NCI-H82 (cell line): ENCODE measurements around the gene ZNF514.
A peak's percentile ranks its signal among the peaks of the same experiment; 100 is the strongest.

ENCODE experiments used
- DNase-seq: peaks from one replicate; lab custom pipeline; 2025; lab: John Stamatoyannopoulos, UW

ZNF514 gene

DNA sequence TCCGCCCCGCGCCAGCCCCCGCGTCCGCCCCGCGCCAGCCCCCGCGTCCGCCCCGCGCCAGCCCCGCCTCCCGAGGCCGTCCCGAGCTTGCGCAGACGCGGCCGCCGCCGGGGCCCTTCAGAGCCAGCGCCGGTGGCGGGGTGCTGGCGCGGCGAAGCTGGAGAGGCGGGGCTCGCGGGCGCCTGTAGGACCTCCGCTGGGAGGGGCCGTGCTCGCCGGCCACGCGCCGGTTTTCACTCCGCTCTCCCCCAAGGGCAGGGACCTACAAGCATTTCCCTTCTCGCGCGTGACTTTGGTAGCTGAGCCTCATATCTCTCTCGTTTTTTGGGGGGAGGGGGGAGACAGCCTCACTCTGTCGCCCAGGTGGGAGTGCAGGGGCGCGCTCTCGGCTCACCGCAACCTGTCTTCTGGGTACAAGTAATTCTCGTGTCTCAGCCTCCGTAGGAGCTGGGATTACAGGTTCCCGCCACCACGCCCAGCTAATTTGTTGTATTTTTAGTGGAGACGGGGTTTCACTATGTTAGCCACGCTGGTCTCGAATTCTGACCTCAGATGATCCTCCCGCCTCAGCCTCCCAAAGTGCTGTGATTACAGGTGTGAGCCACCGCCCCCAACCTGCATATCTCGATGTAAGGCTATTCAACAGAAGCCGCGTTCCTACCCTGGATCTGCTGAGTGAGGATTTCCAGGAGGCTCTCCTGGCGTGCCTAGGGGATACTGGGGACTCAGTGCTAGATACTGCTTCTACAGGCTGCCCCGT is at the start of gene ZNF514:
Gene ZNF514, minus strand, starts transcription at position 159 of the 760 bp plus-strand sequence. CDS start 6,595 bp downstream, outside the sequence.
- peak; percentile 85 for DNase-seq

DNA sequence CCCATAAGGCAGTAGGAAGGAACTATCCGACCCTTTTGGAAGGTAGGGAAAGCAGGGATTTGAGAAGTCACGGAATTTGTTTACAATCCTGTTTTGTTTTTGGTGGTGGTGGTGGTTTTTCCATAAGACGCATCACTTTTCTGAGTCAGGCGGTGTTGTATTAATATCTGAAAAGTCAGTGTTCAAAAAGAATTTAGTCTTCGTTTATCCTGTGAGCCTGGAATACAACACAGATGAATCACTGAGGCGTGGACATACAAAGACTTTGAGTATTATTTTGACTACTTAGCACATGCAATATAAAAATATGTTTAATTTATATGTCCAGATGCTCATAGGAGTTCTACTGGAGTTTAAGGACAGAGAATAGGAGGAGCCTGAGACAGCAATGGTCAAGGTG is 48.5 kb upstream of the ZNF514 start:
- peak; percentile 9 for DNase-seq

DNA sequence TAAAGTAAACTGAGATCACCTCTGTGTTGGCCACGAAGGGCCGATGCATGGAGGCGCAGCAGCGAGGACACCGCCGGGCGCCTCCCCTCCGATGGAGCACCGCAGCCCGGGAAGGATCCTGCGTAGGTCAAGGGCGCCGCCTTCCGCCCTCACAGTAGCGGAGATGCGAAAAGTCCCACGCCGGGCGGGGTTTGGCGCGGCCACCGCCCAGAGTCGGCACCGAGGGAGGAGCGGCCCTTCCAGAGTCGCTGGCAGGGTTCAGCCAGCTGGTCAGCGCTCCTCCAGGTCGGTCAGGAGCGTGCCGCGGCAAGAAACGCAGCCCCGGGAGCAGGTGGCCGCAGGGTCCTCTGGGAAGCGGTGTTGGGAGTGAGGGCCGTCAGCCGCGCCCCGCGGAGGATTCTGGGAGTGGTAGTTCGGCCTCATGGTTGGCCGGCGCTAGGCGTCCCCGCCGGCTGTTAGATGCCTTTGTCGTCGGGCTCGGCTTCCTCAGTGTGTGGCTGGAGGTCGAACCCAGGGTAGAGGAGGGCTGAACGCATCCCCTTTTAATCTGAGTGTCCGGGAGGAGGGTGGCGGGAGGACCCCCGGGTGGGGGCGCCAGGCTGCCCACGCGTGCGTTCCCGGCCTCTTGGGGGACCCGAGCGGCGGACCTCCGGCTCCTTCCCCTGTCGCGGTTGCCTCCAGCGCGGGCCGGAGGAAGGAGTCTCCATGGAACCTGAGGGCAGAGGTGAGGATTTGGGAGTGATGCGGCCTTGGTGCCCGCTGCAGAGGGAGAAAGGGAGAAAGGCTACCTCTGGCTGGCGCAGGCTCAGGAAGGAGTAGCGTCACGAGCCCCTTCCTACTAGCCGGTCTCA is 47.7 kb upstream of the ZNF514 start, which contains the start of gene ZNF892:
Gene ZNF892, plus strand, starts transcription at position 411 of the 851 bp plus-strand sequence. Its CDS starts 295 bp downstream, at position 706.
- DNase-seq, result peak; percentile 97

DNA sequence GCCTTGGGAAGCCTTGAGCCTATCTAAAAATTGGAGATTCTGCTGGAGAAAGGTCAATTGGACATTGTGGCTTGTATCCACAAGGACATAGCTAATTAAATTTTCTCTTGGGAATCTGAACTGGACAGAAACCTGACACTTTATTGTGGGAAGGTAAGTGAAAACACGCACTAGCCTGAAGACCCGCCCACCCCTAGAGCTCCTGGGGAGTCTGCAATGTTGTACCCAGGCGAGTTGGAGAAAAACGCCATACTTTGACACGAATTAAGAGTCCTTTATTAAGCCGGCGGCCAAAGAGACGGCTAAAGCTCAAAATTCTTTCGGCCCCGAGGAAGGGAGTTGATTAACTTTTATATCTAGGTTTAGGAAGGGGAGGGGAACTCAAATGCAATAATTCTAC is 46.4 kb upstream of the ZNF514 start:
- DNase-seq, result no peak

DNA sequence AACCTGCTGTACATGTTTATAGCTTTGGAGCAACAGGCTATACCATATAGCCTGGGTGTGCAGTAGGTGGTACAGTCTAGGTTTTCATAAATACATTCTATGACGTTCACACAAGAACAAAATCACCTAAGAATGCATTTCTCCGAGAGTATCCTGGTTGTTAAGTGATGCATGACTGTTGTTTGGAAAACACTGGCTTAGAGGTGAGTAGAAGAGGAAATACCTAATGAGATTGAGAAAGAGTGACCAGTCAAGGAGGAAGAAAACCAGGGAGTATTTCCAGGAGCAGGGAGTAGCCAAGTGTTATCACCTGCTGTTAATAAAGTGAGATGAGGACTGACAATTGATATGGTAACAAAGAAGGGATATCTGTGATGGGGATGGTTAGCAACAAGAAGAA is 44.7 kb upstream of the ZNF514 start:
- DNase-seq, result no peak

DNA sequence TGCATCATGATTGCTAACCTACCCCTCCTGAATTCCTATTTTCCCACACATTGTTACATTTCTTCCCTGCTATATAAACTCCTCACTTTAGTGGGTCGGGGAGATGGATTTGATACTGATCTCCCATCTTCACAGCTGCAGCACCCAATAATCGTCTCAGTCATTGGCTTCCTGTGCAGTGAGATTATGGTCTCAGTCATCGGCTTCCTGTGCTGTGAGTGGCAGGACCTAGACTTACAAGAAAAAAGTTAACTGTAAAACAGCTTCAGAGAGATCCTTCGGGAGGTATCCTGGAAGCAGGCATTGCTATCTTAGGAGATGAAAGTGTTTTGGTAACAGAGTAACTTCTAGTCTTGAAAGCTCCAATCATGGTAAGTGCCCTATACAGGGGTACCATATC is 44.3 kb upstream of the ZNF514 start:
- DNase-seq, result no peak

DNA sequence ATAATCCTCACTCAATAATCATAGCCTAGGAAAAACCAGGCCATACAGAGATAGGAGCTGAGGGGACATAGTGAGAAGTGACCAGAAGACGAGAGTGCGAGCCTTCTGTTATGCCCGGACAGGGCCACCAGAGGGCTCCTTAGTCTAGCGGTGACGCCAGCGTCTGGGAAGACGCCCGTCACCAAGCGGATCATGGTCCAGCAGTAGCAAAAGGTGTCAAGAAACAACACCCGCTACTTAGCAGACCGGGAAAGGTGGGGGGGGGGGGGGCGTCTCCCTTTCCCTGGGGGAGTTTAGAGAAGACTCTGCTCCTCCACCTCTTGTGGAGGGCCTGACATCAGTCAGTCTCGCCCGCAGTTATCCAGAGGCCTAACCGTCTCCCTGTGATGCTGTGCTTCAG is 33.3 kb upstream of the ZNF514 start:
- peak; percentile 59 for DNase-seq

DNA sequence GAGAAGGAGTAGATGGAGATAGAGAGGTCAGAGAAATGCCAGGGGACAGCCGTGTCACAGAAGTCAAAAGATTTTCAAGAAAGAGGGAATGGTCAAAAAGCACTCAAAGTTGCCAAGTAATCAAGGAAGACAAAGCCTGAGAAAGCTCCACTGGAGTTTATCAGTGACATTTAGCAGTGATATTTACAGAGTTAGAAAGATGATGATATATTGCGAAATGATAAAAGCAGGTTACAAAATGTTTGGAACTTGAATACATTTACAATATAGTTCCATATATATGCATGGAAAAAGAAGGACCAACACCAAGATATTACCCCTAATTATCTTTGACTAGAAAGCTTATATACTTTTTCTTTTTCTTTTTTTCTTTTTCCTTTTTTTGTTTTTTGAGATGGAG is 26.3 kb upstream of the ZNF514 start:
- DNase-seq, result no peak

DNA sequence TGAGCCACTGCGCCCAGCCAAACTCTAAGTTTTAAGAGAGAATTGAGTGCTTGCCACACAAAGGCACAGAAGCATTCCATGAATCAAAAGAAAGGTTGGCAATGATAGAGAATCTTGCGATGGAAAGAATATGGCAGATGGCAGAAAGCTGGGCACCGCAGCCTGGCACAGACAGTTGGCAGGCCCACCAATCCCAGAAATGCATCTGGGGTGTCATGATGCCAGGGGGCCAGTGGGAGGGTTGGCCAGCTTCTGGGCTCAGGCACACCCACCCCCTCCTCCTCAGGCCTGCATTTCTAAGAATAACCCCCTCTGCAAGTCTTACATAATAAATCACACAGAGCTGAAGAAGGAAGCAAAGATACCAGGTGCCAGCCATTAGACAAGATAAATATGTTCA is 25.5 kb upstream of the ZNF514 start:
- no peak for DNase-seq

DNA sequence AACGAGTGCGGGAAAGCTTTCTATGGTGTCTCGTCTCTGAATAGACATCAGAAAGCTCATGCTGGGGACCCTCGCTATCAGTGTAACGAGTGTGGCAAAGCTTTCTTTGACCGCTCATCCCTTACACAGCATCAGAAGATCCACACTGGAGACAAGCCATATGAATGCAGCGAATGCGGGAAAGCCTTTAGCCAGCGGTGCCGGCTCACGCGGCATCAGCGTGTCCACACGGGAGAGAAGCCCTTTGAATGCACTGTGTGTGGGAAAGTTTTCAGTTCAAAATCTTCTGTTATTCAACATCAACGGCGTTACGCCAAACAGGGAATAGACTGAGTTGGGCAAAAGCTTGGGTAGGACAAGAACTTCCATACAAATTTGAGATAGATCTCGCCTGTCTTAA is 22.1 kb upstream of the ZNF514 start:
- DNase-seq, result no peak

DNA sequence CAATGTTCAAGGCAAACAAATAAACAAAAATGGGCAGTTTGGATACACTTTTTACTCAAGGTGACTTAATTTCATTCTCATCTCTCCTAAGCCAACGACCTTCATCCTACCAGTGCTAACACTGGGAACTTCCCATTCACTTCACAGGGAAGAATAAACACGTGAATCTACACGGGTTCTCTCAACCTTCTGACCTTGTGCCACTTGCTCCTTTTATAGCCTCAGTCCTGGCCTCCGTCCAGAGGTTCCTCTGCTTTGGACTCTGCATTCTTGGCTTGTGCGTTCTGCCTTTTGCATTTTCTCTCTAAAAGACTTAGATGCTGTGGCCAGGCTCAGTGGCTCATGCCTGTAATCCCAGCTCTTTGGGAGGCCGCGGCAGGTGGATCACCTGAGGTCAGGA is 19.8 kb upstream of the ZNF514 start:
- DNase-seq, result no peak

DNA sequence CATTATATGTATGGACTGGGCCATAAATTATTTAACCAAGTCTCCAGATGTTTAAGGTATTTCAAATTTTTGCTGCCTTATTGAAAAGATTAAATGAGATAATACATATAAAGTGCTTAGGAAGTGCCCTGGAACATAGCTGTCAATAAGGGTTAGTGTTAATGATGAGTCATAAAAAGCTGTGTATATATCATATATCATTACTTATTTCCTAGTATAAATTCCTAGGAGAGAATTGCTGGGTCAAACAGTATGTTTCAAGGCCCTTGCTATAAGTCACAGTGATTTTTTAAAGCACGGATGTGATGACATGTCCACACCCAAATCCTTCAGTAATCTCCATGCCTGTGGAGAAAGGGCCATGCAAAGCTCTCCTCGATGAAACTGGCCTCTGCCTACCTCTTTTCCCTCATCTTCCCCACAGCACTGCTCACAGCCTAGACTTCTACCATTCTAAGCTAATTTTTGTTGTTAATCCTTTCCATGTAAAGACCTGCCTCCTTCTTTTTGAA is 14.4 kb upstream of the ZNF514 start:
- no peak for DNase-seq

DNA sequence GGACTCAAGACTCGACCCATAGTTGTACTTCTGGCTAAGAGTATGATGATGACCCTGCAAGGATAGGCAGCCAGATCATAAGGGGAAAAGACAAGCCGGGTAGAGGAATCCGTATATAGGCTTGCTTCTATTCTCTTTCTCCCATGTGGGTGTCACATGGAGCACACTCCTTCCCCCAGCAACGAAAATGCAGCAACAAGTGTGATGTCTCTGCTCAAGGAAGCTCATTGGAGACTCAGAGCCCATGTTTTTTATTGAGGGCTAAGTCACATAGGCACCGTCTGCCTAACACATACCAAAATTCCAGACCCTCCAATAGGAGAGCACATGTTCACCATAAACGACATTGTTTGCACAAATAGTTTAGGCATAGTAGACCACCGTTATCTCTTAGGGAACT is 12.3 kb upstream of the ZNF514 start:
- no peak for DNase-seq

DNA sequence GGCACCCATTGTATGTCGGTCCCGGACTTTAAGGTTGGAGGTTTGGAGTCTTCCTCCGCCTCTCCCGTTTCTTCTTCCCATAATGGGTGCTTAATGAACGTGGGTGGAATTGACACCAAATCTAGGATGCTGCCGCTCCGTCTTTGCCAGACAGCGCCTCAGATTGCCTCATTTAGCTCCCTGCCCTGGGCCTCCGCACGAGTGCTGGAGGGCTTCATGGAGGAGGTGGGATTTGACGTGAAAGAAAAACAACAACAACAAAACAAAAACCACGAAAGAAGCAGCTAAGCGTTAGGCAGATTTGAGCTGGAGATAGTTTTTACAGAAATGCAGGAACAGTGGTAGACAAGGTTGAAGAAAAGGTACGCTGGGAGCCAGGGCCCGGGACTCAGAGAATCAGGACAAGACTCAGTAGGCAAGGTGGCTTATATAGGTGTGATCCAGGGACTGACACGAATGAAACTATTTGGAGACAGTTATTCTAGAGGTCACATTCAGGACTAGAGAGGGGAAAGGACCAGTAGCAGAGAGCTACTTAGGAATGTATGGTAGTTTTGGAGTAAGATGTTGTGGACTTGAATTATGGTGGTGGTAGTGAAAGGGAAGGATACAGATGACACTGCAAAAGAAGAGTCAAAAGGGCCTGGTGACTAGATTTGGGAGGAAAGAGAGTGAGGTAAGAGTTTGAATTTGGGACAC is 6.6 kb upstream of the ZNF514 start:
- DNase-seq, result no peak

DNA sequence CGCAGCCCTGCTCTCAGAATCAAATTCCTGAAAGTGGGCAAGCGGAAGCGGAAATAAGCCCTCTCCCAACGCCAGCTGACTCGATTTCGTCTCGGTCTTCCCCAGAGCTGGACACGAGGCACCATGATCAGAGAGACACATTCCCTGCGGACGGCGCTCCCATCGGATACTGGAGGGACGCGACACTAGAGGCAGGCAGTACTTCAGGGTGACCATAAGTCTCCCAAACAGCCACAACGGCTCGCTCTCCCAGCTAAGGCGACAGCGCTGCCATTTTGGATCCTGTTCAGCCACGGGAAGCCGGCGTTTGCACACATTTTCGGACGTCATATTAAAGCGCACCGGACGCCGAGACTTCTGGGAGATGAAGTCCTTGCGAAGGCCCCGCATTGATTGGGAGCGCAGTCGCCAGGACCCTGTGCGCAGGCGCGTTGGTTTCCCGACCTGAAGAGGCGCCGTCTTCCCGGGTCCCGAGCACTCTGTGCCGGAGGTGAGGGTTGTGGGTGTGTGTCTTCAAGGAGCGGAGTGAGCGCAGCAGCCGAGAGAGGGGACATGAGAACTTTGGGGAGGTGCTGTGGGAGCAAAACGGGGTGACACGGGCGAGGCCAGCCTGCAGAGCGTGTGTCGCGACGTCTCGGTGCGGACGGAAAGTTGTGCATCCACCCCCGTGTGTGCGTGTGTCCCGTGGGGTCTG is 5.9 kb upstream of the ZNF514 start, which contains the start of gene ZNF2:
Gene ZNF2, plus strand, starts transcription at position 439 of the 694 bp plus-strand sequence. CDS start 10,418 bp downstream, outside the sequence.
- peak; percentile 99 for DNase-seq

DNA sequence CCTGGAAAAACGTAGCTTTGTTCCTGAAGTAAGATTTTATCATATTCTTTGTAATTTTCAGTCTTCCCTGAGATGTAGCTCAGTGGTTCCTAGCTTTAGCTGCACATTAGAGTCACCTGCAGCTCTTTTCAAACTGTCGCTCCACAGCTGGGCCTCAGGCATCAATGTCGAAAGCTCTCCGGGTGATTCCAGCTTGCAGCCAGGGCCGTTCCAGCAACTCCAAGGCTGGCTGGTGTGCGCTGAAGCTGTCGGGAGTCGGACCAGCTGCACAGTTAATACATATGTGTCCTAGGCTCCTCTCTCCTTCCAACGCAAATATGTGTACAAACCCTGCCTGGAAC is 5.4 kb upstream of the ZNF514 start:
- DNase-seq, result no peak

DNA sequence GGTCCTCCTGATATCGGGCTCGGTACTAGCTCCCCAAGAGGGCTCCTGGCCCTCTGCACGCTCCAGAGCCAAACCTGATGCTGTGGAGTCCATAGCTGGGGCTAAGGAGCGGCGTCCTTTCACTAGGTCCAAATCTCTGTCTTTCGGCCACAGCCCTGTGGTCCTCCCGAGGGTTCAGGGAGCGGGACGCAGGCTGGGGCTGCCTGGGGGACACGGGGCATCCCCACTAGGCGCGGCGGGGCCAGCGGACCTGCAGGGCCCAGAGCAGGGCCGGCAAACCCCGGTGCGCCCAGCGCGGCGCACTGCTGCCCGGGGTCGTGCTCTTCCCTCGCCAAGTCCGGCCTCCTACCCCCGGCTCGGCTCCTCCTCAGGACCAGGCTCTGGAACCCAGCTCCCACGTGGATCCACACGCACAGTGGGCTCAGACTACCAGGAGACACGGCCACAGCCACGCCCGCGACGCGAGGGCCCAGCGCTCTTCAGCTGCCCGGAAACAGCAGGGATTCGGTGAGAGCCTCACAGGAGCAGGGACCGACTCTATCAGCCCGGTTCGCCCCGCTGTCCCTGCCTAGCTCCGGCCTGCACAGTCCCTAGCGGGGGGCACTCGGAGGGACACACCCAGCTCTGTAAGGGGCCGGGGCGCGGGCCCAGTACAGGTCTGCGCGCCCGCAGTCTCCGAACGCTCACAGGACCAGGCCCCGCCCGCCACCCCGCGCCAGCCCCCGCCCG is 593 bp downstream of the ZNF514 start:
- DNase-seq, result peak; percentile 67

DNA sequence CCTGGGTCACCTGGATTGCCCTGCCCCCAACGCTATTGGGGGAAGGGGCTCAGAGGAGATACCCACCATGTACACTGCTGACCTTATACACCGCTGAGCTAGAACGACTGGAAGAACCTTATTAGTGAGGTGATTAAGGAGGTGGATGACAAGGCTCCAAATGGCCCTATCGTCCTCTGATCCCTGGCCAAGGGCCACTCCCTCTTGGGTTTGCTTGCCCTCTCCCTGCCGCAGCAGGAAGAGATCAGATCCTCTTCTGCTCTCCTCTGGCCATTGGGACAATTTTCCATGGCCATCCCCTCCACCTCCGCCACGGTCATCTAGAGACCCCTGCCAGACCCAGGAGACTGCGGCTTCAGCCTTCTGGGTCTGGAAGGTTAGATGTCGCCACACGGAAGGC is 1.2 kb downstream of the ZNF514 start:
- DNase-seq, result peak; percentile 38

DNA sequence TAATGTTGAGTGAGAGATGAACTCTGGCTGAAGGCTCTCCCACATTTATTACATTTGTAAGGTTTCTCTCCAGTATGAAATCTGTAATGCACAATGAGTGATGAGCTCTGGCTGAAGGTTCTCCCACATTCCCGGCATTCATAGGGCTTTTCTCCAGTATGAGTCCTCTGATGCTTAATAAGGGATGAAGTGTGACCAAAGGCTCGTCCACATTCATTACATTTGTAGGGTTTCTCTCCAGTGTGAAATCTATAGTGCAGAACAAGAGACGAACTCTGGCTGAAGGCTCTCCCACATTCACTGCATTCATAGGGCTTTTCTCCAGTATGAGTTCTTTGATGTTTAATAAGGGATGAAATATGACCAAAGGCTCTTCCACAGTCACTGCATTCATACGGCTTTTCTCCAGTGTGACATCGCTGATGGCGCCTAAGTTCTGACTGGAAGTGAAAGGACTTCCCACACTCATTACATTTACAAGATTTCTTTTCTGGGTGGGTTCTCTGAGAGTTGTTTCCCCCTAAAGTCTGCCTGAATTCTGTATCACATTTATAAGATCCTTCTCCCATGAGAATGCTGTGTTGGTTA is 10.2 kb downstream of the ZNF514 start:
- DNase-seq, result no peak

DNA sequence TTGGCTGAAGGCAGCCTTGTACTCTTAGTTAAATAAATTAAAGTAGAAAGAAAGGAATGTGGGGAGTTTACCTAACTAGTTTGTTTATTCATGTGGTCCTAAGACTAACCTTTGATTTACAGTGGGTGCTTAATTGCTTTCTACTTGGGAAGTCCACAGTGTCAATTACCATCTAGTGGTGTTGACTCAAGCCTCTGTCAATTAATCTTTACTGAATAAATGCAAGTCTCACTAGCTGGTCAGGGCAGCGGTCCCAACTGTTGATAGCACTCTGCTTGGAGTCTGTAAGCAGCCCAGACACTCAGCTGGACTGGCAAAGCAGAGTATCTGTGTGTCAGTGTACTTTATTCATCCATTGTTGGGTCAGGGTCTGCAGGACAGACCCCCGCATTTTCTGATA is 15.8 kb downstream of the ZNF514 start:
- no peak for DNase-seq

DNA sequence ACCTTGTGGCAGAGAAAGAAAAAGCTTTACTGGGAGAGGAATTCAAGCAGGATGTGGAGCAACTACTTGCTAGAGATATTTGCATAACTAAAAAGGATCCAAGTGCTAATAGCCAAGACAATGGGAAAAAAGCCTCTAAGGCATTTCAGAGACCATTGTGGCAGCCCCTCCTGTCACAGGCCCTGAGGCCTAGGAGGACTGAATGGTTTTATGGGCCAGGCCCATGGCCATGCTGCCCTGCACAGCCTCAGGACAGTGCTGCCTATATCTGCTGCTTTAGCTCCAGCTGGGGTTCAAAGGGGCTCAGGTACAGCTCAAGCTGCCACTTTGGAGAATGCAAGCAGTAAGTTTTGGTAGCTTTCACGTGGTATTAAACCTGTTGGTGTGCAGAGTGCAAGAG is 20.9 kb downstream of the ZNF514 start:
- DNase-seq, result no peak
